Activated effector memory CD4-positive, alpha-beta T cell treated with anti-CD3 and anti-CD28 coated beads, Interleukin-2, amount 50 U/mL, for 16 hours (primary cell): ENCODE data around the gene PKM.

Source experiments
- DNase-seq: peaks from one replicate; pipeline ENCODE4 v3.0.0-alpha.2; 2020

The PKM gene

DNA sequence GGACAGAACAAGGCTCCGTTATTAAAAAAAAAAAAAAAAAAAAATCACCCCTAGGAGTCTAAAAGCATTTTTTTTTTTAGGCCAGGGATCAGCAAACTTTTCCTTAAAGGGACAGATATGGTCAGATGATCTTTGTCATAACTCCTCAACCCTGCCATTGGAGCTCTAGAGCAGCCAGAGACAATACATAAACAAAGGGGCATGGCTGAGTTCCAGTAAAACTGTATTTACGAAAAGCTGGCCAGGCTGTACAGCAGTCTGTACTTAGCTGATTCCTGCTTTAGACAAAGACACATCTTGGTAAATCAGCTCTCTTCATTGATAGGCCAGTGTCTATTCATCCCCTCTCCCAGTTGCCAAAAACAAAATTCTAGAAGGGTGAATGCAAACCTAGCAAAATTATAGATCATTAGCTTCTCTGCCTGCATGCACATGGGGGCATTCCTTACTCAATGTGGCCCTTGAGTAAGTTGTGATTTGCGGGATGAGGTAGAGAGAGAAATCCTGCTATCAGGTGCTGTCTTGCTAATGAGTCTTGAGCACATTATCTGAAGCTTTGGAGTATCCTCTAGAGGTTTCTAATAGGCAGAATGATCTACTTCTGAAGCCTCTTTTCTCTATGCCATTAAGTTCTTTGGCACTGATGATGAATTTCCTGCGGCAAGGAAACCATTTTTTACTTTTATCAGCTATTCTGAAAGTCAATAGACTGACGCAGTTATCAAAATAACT is 77.6 kb downstream of the PKM start:
- no peak for DNase-seq
